Activated CD4-positive, alpha-beta T cell treated with anti-CD3 and anti-CD28 coated beads, Interleukin-2, Interleukin-6, amounts not matched to agents 100 ng/mL and 50 ng/mL, durations not matched to agents 16 hours and 8 hours (primary cell): ENCODE data around the gene SDE2.
"Not testable (repeated sequence)": the region's sequence is repeated elsewhere in the genome, so short reads cannot be mapped to it uniquely, and the experiment has no call there.

ENCODE experiments used
- DNase-seq: peaks from one replicate; pipeline ENCODE4 v3.0.0-alpha.2; 2020

SDE2 gene

GRCh38 chr1:225941187-225941941, 57.8 kb downstream of the SDE2 start, which contains the start of gene LEFTY2:
Gene LEFTY2 (minus strand): TSS chr1:225941220. CDS start chr1:225941140, 80 bp downstream.
- no peak for DNase-seq

GRCh38 chr1:225940385-225941151, 58.6 kb downstream of the SDE2 start:
- DNase-seq, result no peak

GRCh38 chr1:225939939-225940310, 59.2 kb downstream of the SDE2 start:
- not testable (repeated sequence) for DNase-seq

- not testable (repeated sequence) for DNase-seq
Measured at GRCh38 chr1:225939097-225939938, 59.8 kb downstream of the SDE2 start.

- DNase-seq, result no peak
Measured at GRCh38 chr1:225937048-225937968, 61.8 kb downstream of the SDE2 start.

- no peak for DNase-seq
Measured at GRCh38 chr1:225936523-225936922, 62.6 kb downstream of the SDE2 start.

GRCh38 chr1:225936086-225936485, 63.1 kb downstream of the SDE2 start:
- not testable (repeated sequence) for DNase-seq

- no peak for DNase-seq
Measured at GRCh38 chr1:225934711-225935110, 64.4 kb downstream of the SDE2 start.

- DNase-seq, result no peak
Measured at GRCh38 chr1:225933072-225933471, 66.1 kb downstream of the SDE2 start.
